Measurements from ENCODE around the gene TMEM129.
"Not testable (repeated sequence)": the region's sequence is repeated elsewhere in the genome, so short reads cannot be mapped to it uniquely, and the experiment has no call there.

The TMEM129 gene

DNA sequence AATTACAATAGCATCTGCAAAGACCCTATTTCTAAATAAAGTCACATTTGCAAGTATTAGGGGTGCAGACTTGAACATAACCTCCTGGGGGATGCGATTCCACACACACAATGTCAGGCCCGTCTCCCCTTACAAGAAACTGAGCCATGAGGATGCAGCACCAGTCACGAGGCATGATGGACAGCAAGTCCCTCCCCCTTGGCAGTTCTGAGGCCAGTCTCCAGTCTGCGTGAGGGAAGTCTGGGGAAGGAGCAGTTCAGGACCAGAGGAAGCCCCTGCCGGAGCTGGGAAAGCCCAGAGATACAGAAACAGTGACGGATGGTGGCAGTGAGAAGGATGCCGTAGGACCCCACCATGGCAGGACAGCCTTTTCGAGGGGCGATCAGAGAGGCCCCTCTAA lies 46.4 kb downstream of the TMEM129 start:
- in situ Hi-C loops (cut with MboI; ENCODE audit: low sequenced_read_pairs): no loop called here

DNA sequence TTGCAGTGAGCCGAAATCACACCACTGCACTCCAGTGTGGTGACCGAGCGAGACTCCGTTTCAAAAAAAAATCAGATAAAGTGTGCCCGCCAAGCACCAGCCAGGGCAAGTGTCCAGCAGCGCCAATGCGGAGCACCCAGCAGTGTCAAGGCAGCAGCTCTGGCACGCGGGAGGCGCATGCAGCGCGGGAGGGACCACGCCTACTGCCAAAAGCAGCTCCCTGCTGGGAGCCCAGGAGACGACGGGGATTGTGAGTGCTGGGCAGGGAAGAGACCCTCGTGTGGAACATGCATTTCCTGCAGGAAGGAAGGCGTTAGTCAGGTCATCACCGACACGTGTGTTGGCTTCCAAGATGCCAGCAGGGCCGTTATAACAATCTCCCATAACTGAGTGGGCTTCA lies 47.5 kb downstream of the TMEM129 start:
- in situ Hi-C loops (cut with MboI; ENCODE audit: low sequenced_read_pairs): no loop called here

DNA sequence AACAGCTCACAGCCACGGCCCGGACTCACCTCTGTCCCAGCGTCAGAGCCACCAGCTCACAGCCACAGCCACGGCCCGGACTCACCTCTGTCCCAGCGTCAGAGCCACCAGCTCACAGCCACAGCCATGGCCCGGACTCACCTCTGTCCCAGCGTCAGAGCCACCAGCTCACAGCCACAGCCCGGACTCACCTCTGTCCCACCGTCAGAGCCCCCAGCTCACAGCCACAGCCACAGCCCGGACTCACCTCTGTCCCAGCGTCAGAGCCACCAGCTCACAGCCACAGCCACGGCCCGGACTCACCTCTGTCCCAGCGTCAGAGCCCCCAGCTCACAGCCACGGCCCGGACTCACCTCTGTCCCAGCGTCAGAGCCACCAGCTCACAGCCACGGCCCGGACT lies 50.1 kb downstream of the TMEM129 start:
- in situ Hi-C loops (cut with MboI; ENCODE audit: low sequenced_read_pairs): not testable (repeated sequence)

DNA sequence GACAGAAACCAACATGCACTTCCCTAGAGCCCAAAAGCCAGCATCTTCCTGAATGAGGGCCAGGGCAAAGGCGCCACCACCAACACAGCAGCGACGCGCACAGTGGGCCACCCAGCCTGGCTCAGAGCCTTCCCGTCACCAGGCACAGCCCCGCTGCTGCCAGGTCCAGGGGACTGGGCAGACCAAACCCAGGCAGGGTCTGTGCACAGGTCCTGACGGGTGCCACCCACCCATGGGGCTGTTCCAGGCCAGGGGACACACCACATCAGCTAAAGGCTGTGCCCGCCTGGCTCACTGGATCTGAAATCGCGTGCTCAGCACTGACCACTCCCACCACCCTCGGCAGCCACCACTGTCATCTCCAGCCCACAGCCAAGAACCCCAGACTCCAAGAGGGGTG lies 50.8 kb downstream of the TMEM129 start:
- in situ Hi-C loops (cut with MboI; ENCODE audit: low sequenced_read_pairs): no loop called here

DNA sequence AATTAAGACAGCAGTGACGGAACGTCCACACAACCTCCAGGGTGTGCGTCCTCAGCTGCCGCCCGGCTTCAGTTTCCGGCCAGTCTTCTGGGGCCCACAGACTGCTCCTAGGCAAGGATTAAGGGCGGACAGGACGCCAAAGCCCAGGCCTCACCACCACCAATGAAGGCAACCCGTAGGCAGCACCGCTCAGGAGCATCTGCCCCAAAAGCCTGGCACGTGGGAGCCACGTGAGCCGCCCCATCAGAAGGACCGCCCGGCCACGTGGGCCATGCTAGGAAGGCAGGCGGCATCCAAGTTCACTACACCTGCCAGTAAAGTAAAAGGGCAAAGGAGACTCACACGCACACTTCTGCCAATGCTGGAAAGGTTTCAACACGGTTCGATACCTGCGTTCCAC lies 51.3 kb downstream of the TMEM129 start:
- in situ Hi-C loops (cut with MboI; ENCODE audit: low sequenced_read_pairs): no loop called here

DNA sequence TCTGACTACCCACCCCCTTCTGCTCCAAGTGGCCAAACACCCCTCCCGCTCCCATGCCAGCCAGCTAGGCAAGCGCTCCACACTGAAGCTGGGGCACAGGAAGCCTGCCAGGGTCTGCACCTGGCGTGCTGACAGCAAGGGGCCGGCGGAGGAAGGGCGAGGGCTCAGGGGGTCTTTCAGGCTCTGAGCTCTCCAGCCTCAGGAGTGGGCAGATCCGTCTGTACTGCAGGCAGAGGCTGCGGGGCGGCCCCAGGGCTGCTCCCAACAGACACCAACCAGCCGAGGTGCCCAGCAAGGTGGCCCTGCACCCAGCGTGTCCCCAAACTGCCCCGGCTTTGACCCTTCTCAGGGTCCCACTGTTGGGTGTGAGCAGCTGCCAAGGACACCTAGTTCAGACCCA lies 51.9 kb downstream of the TMEM129 start:
- in situ Hi-C loops (cut with MboI; ENCODE audit: low sequenced_read_pairs): no loop called here

DNA sequence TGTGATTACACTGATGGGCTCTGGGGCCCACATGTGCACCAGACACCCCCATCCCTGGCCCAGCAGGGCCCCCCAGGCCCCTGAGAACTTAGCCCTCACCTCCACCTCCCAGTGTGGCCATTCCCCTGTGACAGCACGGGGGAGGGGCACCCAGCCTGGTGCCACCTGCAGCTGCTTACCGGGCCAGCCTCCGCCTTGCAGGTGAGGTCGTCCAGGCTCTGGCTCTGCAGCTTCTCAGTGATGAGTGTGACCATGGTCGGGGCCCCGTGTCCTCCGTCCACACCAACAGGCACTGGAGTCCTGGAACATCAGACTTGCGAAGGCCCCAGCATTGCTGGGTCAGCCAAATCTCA lies 52.7 kb downstream of the TMEM129 start:
- in situ Hi-C loops (cut with MboI; ENCODE audit: low sequenced_read_pairs): no loop called here

DNA sequence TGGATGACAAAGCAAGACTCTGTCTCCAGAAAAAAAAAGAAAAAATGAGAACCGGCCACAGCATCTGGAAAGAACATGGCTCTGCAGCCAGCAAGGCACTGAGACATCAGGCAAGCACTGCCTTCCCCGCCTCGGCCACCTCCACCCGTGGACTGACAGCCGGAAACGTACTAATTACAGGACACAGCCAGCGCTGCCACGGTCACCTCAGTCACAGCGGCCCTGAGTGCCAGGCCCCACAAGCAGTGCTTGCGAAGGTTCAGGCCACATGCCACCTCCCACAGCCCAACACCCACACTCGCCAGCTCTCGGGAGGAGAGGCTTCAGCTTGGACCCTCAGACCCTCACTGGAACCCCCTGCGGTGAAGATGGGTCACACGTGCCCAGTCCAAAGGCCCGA lies 53.9 kb downstream of the TMEM129 start:
- in situ Hi-C loops (cut with MboI; ENCODE audit: low sequenced_read_pairs): no loop called here

DNA sequence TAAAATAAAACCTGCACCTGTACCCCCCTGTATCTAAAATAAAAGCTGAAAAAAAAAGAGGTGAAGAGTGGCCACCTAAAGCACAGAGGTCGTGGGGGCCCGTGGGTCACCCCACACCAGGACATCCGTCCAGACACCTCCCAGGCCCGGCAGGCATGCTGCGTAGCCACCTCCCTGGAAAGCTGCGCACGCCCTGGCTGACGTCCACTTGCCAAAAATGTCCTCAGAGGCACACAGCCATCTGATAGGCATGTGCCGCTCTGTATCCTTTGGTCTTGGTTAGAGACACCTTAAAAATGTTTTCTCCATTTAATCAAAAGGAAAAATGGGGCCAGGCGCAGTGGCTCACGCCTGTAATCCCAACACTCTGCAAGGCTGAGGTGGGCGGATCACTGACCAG lies 54.7 kb downstream of the TMEM129 start:
- in situ Hi-C loops (cut with MboI; ENCODE audit: low sequenced_read_pairs): no loop called here
